Left colon (tissue), 2 donors: ENCODE measurements around the gene TFF3. TPM values are rescaled to one million over a fixed set of nuclear protein-coding genes. Genes with fewer than 3 reads are reported as not detected.

Experiments
- ATAC-seq: fragments of 200-7000 bp; cut with Tn5 transposase; one replicate; pipeline ENCODE4 v1.9.1; 2020; ENCODE audit warnings: mild to moderate bottlenecking, moderate library complexity
- DNase-seq, 2 donors: peaks; one replicate each; pipeline ENCODE4 v3.0.0-alpha.2; 2020
- intact Hi-C, 2 donors: fragments of 100-400 bp; cut with DNase I in 1 of 2; cut with micrococcal nuclease in 1 of 2; formaldehyde crosslinking; loops; one replicate each; pipeline versions ENCODE4 v1.11.2 to v1.14.0; 2022; cut with DNase I, micrococcal nuclease
- total RNA-seq, 2 donors: library from RNA; stranded (reverse); fragmentation: NEBNext Ultra II Directional; extraction: Animal tissue kit (Norgen Biotek cat#: 25700); gene quantifications; one replicate each; pipeline ENCODE4 v1.2.1, GENCODE V29; 2021
- donor health status: DM: no; HTN: no; CAD: no.
- donor health status: DM: yes; HTN: yes; CAD: no.

TFF3 gene
- total RNA-seq, 2 donors from 2014 or later: 3,156 to 4,796 TPM

- no peak for DNase-seq
- intact Hi-C loops: loop anchor here in 1 of 2 donors (10.0 kb wide), 1 partner anchor 117 kb away; no protein-coding TSS in a partner anchor
- no peak for ATAC-seq
Measured at GRCh38 chr21:42261829-42262200, 53.4 kb downstream of the TFF3 start.

Other genes with a start within 250 kb of the TFF3 start
- under 1 TPM; 0.28 to 0.43 TPM for gene UMODL1, start 244.1 kb downstream of the TFF3 start, total RNA-seq
- 10 to 100 TPM; 17.0 to 86.9 TPM for gene ABCG1, start 96.3 kb downstream of the TFF3 start, total RNA-seq
- gene TFF2, start 35.6 kb upstream of the TFF3 start, total RNA-seq: under 1 TPM; 0.87 to 0.98 TPM
- 100 to 1,000 TPM; 208 to 322 TPM for gene TFF1, start 51.1 kb upstream of the TFF3 start, total RNA-seq
- under 1 TPM; 0.43 to 0.61 TPM for gene TMPRSS3, start 80.6 kb upstream of the TFF3 start, total RNA-seq
- gene UBASH3A, start 88.5 kb upstream of the TFF3 start, total RNA-seq: 1 to 10 TPM in 1 of 2 donors, under 1 TPM in 1; 0.67 to 1.0 TPM
- 1 to 10 TPM; 3.3 to 7.4 TPM for gene RSPH1, start 180.8 kb upstream of the TFF3 start, total RNA-seq
- 100 to 1,000 TPM in 1 of 2 donors, 10 to 100 TPM in 1; 63.5 to 171 TPM for gene SLC37A1, start 198.4 kb upstream of the TFF3 start, total RNA-seq